ENCODE results near the gene ARPC1B. TPM values are rescaled to one million over a fixed set of nuclear protein-coding genes. Genes with fewer than 3 reads are reported as not detected.
"Not testable (repeated sequence)": the region's sequence is repeated elsewhere in the genome, so short reads cannot be mapped to it uniquely, and the experiment has no call there.

The ARPC1B gene
- total and polyA plus RNA-seq, 2 experiments from 2014 or later: 485 to 599 TPM

GRCh38 chr7:99352247-99352646, 22.3 kb upstream of the ARPC1B start:
- Histone ChIP-seq H3F3A (ENCODE audit: insufficient read depth) (no peaks in the 10 kb centered on the region), H3K27me3 (replicated peaks; ENCODE audit: insufficient read depth) (no peaks in the 10 kb centered on the region), H3K36me3 (ENCODE audit: low read depth) (peaks cover 60% of the 10 kb centered on the region), H3K9me3 (ENCODE audit: low read depth) (no peaks in the 10 kb centered on the region), H3K9ac (no peak overlapping the region), H3K4me1 (ENCODE audit: insufficient read depth) (no peaks in the 10 kb centered on the region), H3K9me2 (ENCODE audit: insufficient read depth) (no peaks in the 10 kb centered on the region), H4K20me1 (ENCODE audit: insufficient read depth) (no peaks in the 10 kb centered on the region), H3K4me2 (ENCODE audit: unreplicated experiment) (no peak overlapping the region), H2AFZ (no peak overlapping the region), H3K79me2 (ENCODE audit: insufficient read depth) (peaks cover 50% of the 10 kb centered on the region), H3K4me3 (no peak overlapping the region), H3K27ac (no peak overlapping the region)
- TF ChIP-seq EZH2phosphoT487 (IDR thresholded peaks at IDR 0.05; ENCODE audit: insufficient read depth, low read depth) (no peak), EZH2 (IDR thresholded peaks at IDR 0.05; ENCODE audit: insufficient read depth, poor library complexity, severe bottlenecking) (no peak)
- WGBS, 2 experiments (ENCODE audit: low coverage in 1 of 2, low lambda C conversion rate in 2 of 2, missing lambda C conversion rate in 2 of 2): 73 to 90% methylated on average over 5 of the region's 5 CpGs
- DNase-seq: no peak
- in situ Hi-C loops (cut with MboI): no loop called here

GRCh38 chr7:99355098-99355497, 19.4 kb upstream of the ARPC1B start:
- Histone ChIP-seq H3K9me3 (ENCODE audit: low read depth) (no peaks in the 10 kb centered on the region), H3F3A (ENCODE audit: insufficient read depth) (peaks cover 6% of the 10 kb centered on the region), H3K4me2 (ENCODE audit: unreplicated experiment) (no peak overlapping the region), H3K36me3 (ENCODE audit: low read depth) (peaks cover 43% of the 10 kb centered on the region), H3K79me2 (ENCODE audit: insufficient read depth) (peaks cover 30% of the 10 kb centered on the region), H3K4me1 (ENCODE audit: insufficient read depth) (no peaks in the 10 kb centered on the region), H3K4me3 (no peak overlapping the region), H4K20me1 (ENCODE audit: insufficient read depth) (no peaks in the 10 kb centered on the region), H2AFZ (no peak overlapping the region), H3K9me2 (ENCODE audit: insufficient read depth) (no peaks in the 10 kb centered on the region), H3K27ac (no peak overlapping the region), H3K27me3 (replicated peaks; ENCODE audit: insufficient read depth) (no peaks in the 10 kb centered on the region), H3K9ac (no peak overlapping the region)
- TF ChIP-seq EZH2phosphoT487 (IDR thresholded peaks at IDR 0.05; ENCODE audit: insufficient read depth, low read depth): no peak
- TF ChIP-seq EZH2 (IDR thresholded peaks at IDR 0.05; ENCODE audit: insufficient read depth, poor library complexity, severe bottlenecking): no peak
- in situ Hi-C loops (cut with MboI): no loop called here
- 91 to 94% methylated on average over 7 of the region's 7 CpGs for WGBS, 2 experiments (ENCODE audit: low coverage in 1 of 2, low lambda C conversion rate in 2 of 2, missing lambda C conversion rate in 2 of 2)
- DNase-seq: no peak

GRCh38 chr7:99357701-99358490, 16.6 kb upstream of the ARPC1B start:
- H3K4me3 ChIP-seq: no peak overlapping the region
- no peaks in the 10 kb centered on the region for H3K9me3 ChIP-seq (ENCODE audit: low read depth)
- WGBS, 2 experiments (ENCODE audit: low coverage in 1 of 2, low lambda C conversion rate in 2 of 2, missing lambda C conversion rate in 2 of 2): 89% methylated on average over 16 of the region's 16 CpGs
- H3K27me3 ChIP-seq (replicated peaks; ENCODE audit: insufficient read depth): no peaks in the 10 kb centered on the region
- in situ Hi-C loops (cut with MboI): no loop called here
- 0 out of 2 replicates have a peak, but pooled peaks cover under 1% of the 10 kb centered on the region for H3K4me1 ChIP-seq (ENCODE audit: insufficient read depth)
- TF ChIP-seq EZH2 (IDR thresholded peaks at IDR 0.05; ENCODE audit: insufficient read depth, poor library complexity, severe bottlenecking) (no peak), EZH2phosphoT487 (IDR thresholded peaks at IDR 0.05; ENCODE audit: insufficient read depth, low read depth) (no peak)
- no peak for DNase-seq
- H3K9me2 ChIP-seq (ENCODE audit: insufficient read depth): no peaks in the 10 kb centered on the region
- H3K27ac ChIP-seq: no peak overlapping the region
- H3K36me3 ChIP-seq (ENCODE audit: low read depth): peaks cover 37% of the 10 kb centered on the region
- H2AFZ ChIP-seq: no peak overlapping the region
- peaks cover 30% of the 10 kb centered on the region for H3F3A ChIP-seq (ENCODE audit: insufficient read depth)
- H3K9ac ChIP-seq: no peak overlapping the region
- no peaks in the 10 kb centered on the region for H4K20me1 ChIP-seq (ENCODE audit: insufficient read depth)
- no peak overlapping the region for H3K4me2 ChIP-seq (ENCODE audit: unreplicated experiment)
- peaks cover 7% of the 10 kb centered on the region for H3K79me2 ChIP-seq (ENCODE audit: insufficient read depth)

GRCh38 chr7:99358521-99358920, 16.0 kb upstream of the ARPC1B start:
- H3K9me3 ChIP-seq (ENCODE audit: low read depth); H3K9me2 ChIP-seq (ENCODE audit: insufficient read depth); H3K4me2 ChIP-seq (ENCODE audit: unreplicated experiment); DNase-seq; H3K79me2 ChIP-seq (ENCODE audit: insufficient read depth); H3K27ac ChIP-seq; H4K20me1 ChIP-seq (ENCODE audit: insufficient read depth); H2AFZ ChIP-seq; H3K9ac ChIP-seq; H3K27me3 ChIP-seq (replicated peaks; ENCODE audit: insufficient read depth); H3K4me3 ChIP-seq; H3K4me1 ChIP-seq (ENCODE audit: insufficient read depth); in situ Hi-C loops (cut with MboI): not testable (repeated sequence)
- 97 to 99% methylated on average over 14 to 15 of the region's 15 CpGs for WGBS, 2 experiments (ENCODE audit: low coverage in 1 of 2, low lambda C conversion rate in 2 of 2, missing lambda C conversion rate in 2 of 2)
- Histone ChIP-seq H3F3A (ENCODE audit: insufficient read depth) (peaks cover 36% of the 10 kb centered on the region), H3K36me3 (ENCODE audit: low read depth) (peaks cover 38% of the 10 kb centered on the region)
